ENCODE data around the gene JMJD1C.

DNA sequence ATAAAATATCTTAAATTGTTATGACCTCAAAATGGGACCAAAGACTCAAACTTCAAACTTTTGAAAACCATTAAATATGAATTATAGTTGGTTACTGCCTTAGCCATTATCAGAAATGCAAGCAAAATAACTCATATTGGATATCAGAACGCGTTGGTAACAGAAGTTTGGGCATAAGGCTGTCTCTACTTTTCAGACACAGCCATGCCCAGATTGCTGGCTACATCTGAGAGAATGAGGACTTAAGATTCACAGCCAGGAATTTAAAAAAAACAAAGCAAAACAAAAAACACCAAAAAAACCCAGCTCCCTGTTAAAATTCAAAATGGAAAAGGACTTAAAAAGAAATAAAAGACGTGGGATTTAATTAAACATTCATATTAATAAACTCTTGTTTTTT, 161.6 kb downstream of the JMJD1C start:
- TF ChIP-seq, protein P1, sequence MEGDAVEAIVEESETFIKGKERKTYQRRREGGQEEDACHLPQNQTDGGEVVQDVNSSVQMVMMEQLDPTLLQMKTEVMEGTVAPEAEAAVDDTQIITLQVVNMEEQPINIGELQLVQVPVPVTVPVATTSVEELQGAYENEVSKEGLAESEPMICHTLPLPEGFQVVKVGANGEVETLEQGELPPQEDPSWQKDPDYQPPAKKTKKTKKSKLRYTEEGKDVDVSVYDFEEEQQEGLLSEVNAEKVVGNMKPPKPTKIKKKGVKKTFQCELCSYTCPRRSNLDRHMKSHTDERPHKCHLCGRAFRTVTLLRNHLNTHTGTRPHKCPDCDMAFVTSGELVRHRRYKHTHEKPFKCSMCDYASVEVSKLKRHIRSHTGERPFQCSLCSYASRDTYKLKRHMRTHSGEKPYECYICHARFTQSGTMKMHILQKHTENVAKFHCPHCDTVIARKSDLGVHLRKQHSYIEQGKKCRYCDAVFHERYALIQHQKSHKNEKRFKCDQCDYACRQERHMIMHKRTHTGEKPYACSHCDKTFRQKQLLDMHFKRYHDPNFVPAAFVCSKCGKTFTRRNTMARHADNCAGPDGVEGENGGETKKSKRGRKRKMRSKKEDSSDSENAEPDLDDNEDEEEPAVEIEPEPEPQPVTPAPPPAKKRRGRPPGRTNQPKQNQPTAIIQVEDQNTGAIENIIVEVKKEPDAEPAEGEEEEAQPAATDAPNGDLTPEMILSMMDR (IDR thresholded peaks at IDR 0.05), result no peak
- TF ChIP-seq POLR2A (IDR thresholded peaks at IDR 0.05), result no peak

Data from adrenal gland (tissue), 5 donors.